Calu3 (cell line): ENCODE data around the gene LONP1. TPM values are rescaled to one million over a fixed set of nuclear protein-coding genes. Genes with fewer than 3 reads are reported as not detected.
"Not testable (repeated sequence)": the region's sequence is repeated elsewhere in the genome, so short reads cannot be mapped to it uniquely, and the experiment has no call there.

Source experiments
- BruUV-seq: library from RNA; stranded (reverse); fragments of 400-500 nt; replicated peaks from 2 replicates; lab custom pipeline; 2021; lab: Mats Ljungman, UMichigan
- CTCF ChIA-PET: fragments of 300-600 bp; sonication (Branson Sonifier 250); formaldehyde crosslinking; loops from one replicate; lab custom pipeline; 2022; ENCODE audit warnings: antibody characterized with exemption; lab: Charles Lee
- DNase-seq: peaks from one replicate; pipeline ENCODE4 v3.0.0; 2022
- H3K27ac Mint-ChIP-seq: one replicate; pipeline ENCODE4 v1.8.0; 2022; ENCODE audit warnings: mixed read lengths; ENCODE audit not compliant: unreplicated experiment
- H3K27me3 Mint-ChIP-seq: one replicate; pipeline ENCODE4 v1.8.0; 2022; ENCODE audit warnings: mixed read lengths; ENCODE audit not compliant: unreplicated experiment
- H3K36me3 Mint-ChIP-seq: one replicate; pipeline ENCODE4 v1.8.0; 2022; ENCODE audit warnings: mild to moderate bottlenecking, moderate library complexity, mixed read lengths; ENCODE audit not compliant: insufficient read depth, unreplicated experiment
- H3K4me1 Mint-ChIP-seq: one replicate; pipeline ENCODE4 v1.8.0; 2022; ENCODE audit warnings: mild to moderate bottlenecking, low read depth, mixed read lengths; ENCODE audit not compliant: unreplicated experiment
- H3K4me3 Mint-ChIP-seq: one replicate; pipeline ENCODE4 v1.8.0; 2022; ENCODE audit warnings: mild to moderate bottlenecking, low read depth, moderate library complexity, mixed read lengths; ENCODE audit not compliant: unreplicated experiment
- H3K9me3 Mint-ChIP-seq: one replicate; pipeline ENCODE4 v1.8.0; 2022; ENCODE audit warnings: low read depth, mixed read lengths; ENCODE audit not compliant: unreplicated experiment
- intact Hi-C: fragments of 100-400 bp; cut with micrococcal nuclease; formaldehyde crosslinking; loops from one replicate; pipeline ENCODE4 v1.10.0; 2022; ENCODE audit not compliant: unreplicated experiment
- total RNA-seq: library from RNA; stranded (reverse); gene quantifications from 2 replicates; pipeline ENCODE4 v1.2.3, GENCODE V29; 2022
- TF ChIP-seq, protein P1 (sequence below): fragments of 200-600 bp; IDR thresholded peaks from one replicate; pipeline ENCODE4 v1.8.0; 2022; ENCODE audit warnings: antibody characterized with exemption; ENCODE audit not compliant: unreplicated experiment

The LONP1 gene
- total RNA-seq, 1 experiment from 2014 or later: 92.8 TPM

DNA sequence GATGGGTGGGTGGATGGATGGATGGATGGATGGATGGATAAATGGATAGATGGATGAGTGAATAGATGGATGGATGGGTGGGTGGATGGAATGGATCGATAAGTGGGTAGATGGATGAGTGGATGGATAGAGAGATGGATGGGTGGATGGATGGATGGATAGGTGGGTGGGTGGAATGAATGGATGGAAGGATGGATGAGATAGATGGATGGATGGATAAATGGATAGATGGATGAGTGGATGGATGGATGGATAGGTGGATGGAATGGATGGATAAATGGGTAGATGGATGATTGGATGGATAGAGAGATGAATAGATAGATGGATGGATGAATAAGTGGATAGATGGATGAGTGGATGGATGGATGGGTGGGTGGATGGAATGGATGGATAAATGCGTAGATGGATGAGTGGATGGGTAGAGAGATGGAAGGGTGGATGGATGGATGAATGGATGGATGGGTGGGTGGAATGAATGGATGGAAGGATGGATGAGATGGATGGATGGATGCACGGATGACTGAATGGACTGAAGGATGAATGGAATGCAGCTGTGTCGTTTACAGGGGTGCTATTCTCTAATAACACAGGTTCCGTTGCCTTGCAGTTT is 42.8 kb upstream of the LONP1 start:
- CTCF ChIA-PET: interaction anchor here (0.6 kb wide), 1 partner anchor 41 kb away, joined by 16 read pairs; no protein-coding TSS in a partner anchor
- no peak overlapping the region for H3K4me3 Mint-ChIP-seq
- DNase-seq: no peak
- peaks cover 11% of the 10 kb centered on the region for H3K27me3 Mint-ChIP-seq
- H3K27ac Mint-ChIP-seq: no peak overlapping the region
- TF ChIP-seq, protein P1, sequence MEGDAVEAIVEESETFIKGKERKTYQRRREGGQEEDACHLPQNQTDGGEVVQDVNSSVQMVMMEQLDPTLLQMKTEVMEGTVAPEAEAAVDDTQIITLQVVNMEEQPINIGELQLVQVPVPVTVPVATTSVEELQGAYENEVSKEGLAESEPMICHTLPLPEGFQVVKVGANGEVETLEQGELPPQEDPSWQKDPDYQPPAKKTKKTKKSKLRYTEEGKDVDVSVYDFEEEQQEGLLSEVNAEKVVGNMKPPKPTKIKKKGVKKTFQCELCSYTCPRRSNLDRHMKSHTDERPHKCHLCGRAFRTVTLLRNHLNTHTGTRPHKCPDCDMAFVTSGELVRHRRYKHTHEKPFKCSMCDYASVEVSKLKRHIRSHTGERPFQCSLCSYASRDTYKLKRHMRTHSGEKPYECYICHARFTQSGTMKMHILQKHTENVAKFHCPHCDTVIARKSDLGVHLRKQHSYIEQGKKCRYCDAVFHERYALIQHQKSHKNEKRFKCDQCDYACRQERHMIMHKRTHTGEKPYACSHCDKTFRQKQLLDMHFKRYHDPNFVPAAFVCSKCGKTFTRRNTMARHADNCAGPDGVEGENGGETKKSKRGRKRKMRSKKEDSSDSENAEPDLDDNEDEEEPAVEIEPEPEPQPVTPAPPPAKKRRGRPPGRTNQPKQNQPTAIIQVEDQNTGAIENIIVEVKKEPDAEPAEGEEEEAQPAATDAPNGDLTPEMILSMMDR: no peak
- BruUV-seq: no TSS peak
- intact Hi-C loops: no loop called here
- H3K4me1 Mint-ChIP-seq: no peaks in the 10 kb centered on the region
- peaks cover 5% of the 10 kb centered on the region for H3K9me3 Mint-ChIP-seq
- H3K36me3 Mint-ChIP-seq: peaks cover under 1% of the 10 kb centered on the region

DNA sequence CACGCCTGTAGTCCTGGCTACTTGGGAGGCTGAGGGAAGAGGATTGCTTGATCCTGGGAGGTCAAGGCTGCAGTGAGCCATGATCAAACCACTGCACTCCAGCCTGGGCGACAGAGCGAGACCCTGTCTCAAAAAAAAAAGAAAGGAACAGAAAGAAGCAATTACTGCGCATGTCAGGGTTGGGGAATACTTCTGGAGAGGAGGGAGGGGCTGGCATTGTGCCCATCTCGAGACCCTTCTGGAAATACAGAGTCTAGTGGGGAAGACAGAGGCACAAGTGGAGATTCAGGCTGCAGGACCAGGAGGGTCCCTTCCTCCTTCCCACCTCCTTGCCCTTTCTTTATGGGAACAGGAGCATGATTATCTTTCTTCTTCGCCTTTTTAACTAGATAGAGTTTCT is 33.8 kb upstream of the LONP1 start:
- Mint-ChIP-seq H3K9me3 (no peaks in the 10 kb centered on the region), H3K4me3 (no peak overlapping the region), H3K27ac (no peak overlapping the region), H3K36me3 (no peaks in the 10 kb centered on the region), H3K4me1 (no peaks in the 10 kb centered on the region), H3K27me3 (no peaks in the 10 kb centered on the region)
- CTCF ChIA-PET: interaction anchor here (0.7 kb wide), 1 partner anchor 1173 kb away, joined by 6 read pairs; no protein-coding TSS in a partner anchor
- no TSS peak for BruUV-seq
- intact Hi-C loops: no loop called here
- DNase-seq: no peak
- TF ChIP-seq, protein P1: no peak

DNA sequence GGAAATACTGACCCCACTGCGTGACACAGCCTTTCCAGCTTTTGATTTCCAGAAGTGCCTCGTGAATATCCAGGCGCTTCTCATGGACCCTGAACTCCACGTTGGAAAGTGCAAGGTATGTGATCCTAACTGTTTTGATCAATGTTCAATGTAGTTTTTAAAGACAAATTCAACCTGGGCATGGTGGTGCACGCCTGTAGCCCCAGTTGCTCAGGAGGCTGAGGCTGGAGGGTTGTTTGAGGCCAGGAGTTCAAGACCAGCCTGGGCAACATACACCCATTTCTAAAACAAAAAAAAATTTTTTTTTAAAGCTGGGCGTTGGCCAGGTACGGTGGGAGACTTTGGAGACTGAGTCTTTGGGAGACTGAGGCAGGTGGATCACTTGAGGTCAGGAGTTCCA is 31.8 kb upstream of the LONP1 start:
- TF ChIP-seq, protein P1: no peak
- no peaks in the 10 kb centered on the region for H3K4me1 Mint-ChIP-seq
- H3K4me3 Mint-ChIP-seq: no peak overlapping the region
- H3K9me3 Mint-ChIP-seq: no peaks in the 10 kb centered on the region
- no peaks in the 10 kb centered on the region for H3K27me3 Mint-ChIP-seq
- BruUV-seq: no TSS peak
- intact Hi-C loops: no loop called here
- CTCF ChIA-PET: interaction anchor here (0.6 kb wide), 1 partner anchor 57 kb away, joined by 3 read pairs; no protein-coding TSS in a partner anchor
- no peak for DNase-seq
- no peak overlapping the region for H3K27ac Mint-ChIP-seq
- no peaks in the 10 kb centered on the region for H3K36me3 Mint-ChIP-seq

DNA sequence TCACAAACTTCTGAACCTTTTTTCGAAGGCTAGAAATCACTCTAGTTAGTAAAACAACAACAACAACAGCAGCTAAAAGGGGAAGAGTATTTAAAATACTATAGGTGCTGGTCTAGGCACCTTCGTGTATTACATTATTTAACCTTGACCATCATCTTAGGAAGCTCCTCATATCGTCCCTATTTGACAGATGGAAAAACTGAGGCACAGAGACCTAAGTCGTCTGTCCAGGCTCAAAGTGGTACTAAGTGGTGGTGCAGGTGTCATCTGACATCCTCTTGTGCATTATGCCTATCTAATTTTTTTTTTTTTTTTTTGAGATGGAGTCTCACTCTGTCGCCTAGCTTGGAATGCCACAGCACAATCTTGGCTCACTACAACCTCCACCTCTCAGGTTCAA is 29.6 kb upstream of the LONP1 start:
- no peak for DNase-seq
- no TSS peak for BruUV-seq
- Mint-ChIP-seq H3K9me3 (no peaks in the 10 kb centered on the region), H3K36me3 (no peaks in the 10 kb centered on the region), H3K4me3 (no peak overlapping the region), H3K27ac (no peak overlapping the region), H3K4me1 (no peaks in the 10 kb centered on the region), H3K27me3 (no peaks in the 10 kb centered on the region)
- TF ChIP-seq, protein P1: no peak
- CTCF ChIA-PET: no interaction called here
- intact Hi-C loops: no loop called here

DNA sequence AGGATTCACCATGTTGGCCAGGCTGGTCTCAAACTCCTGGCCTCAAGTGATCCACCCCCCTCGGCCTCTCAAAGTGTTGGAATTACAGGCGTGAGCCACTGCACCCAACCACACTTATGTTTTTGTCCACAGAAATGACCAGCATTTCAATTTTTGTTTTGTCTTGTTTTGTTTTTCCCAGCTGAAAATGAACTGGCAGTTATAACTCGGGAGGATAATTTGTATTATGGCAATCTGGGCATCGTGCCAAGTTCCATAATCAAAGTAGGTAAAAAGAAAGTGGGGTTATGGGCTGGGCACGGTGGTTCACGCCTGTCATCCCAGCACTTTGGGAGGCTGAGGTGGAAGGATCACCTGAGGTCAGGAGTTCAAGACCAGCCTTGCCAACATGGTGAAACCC is 29.0 kb upstream of the LONP1 start:
- BruUV-seq, intact Hi-C loops, H3K36me3 Mint-ChIP-seq, DNase-seq, H3K9me3 Mint-ChIP-seq, H3K4me1 Mint-ChIP-seq, H3K4me3 Mint-ChIP-seq, H3K27ac Mint-ChIP-seq, H3K27me3 Mint-ChIP-seq: not testable (repeated sequence)
- CTCF ChIA-PET: interaction anchor here (0.7 kb wide), 1 partner anchor 55 kb away, joined by 6 read pairs; no protein-coding TSS in a partner anchor

DNA sequence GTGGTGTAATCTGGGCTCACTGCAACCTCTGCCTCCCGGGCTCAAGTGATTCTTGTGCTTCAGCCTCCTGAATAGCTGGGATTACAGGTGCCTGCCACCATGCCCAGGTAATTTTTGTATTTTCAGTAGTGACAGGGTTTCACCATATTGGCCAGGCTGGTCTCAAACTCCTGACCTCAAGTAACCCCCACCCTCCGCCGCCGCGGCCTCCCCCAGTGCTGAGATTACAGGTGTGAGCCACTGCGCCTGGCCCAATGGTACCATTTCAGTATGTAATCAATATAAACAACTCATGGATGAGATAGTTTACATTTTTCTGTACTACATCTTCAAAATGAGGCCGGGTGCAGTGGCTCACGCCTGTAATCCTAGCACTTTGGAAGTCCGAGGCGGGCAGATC is 25.1 kb upstream of the LONP1 start:
- BruUV-seq: not testable (repeated sequence)

More for the DNA sequence above, 25.1 kb upstream of the LONP1 start:
- intact Hi-C loops, DNase-seq, H3K27ac Mint-ChIP-seq, H3K9me3 Mint-ChIP-seq, H3K4me1 Mint-ChIP-seq, CTCF ChIA-PET, H3K36me3 Mint-ChIP-seq, H3K4me3 Mint-ChIP-seq: not testable (repeated sequence)
- peaks cover 21% of the 10 kb centered on the region for H3K27me3 Mint-ChIP-seq
